Spinal cord (tissue), 10 donors: ENCODE results near the gene NEGR1. TPM values are rescaled to one million over a fixed set of nuclear protein-coding genes. Genes with fewer than 3 reads are reported as not detected.

Experiments used
- DNase-seq, 6 donors: peaks; one replicate each; pipeline versions ENCODE4 v3.0.0 to v3.0.0-alpha.2; 2013 to 2015; ENCODE audit warnings: low spot score in 6 of 6, low read depth in 4 of 6
- H3K27ac ChIP-seq: one replicate; pipeline ENCODE4 v1.5.1; 2013; ENCODE audit warnings: low read depth, low read length, control low read depth
- H3K27me3 ChIP-seq: one replicate; pipeline ENCODE4 v1.6.1; 2013; ENCODE audit warnings: low read length; ENCODE audit not compliant: control insufficient read depth, insufficient read depth
- H3K36me3 ChIP-seq: one replicate; pipeline ENCODE4 v1.6.1; 2013; ENCODE audit warnings: low read length; ENCODE audit not compliant: control insufficient read depth, insufficient read depth
- H3K4me1 ChIP-seq: one replicate; pipeline ENCODE4 v1.6.1; 2013; ENCODE audit warnings: low read length; ENCODE audit not compliant: control insufficient read depth, insufficient read depth
- H3K4me3 ChIP-seq: one replicate; pipeline ENCODE4 v1.5.1; 2013; ENCODE audit warnings: low read depth, low read length, control low read depth
- H3K9me3 ChIP-seq: one replicate; pipeline ENCODE4 v1.6.1; 2013; ENCODE audit warnings: low read length; ENCODE audit not compliant: control insufficient read depth, insufficient read depth
- WGBS: methylation state at CpG from one replicate; pipeline ENCODE4 v1.1.5; 2013; ENCODE audit warnings: missing lambda C conversion rate; ENCODE audit not compliant: insufficient coverage; 5-methylcytosine and 5-hydroxymethylcytosine counted together
- polyA plus RNA-seq, 2 donors: library from polyadenylated mRNA; unstranded; fragments of 120-200 nt; gene quantifications; one replicate each; pipeline ENCODE4 v1.2.1, GENCODE V29; 2013; ENCODE audit not compliant: insufficient read length in 2 of 2
- total RNA-seq, 2 donors: library from RNA; depleted of rRNA in 1 of 2; stranded (reverse); fragments of 120-200 nt in 1 of 2; fragments of >200 nt in 1 of 2; gene quantifications; one replicate each; pipeline versions ENCODE4 v1.2.3 to v1.2.4, GENCODE V29; 2013 to 2014
- donor health status: healthy.

The NEGR1 gene
- total and polyA plus RNA-seq, 4 donors: 21.4 to 88.6 (median 72.8) TPM

- no peaks in the 10 kb centered on the region for H3K4me1 ChIP-seq
- no peak for DNase-seq
- H3K4me3 ChIP-seq: no peak overlapping the region
- H3K27me3 ChIP-seq: no peaks in the 10 kb centered on the region
- no peaks in the 10 kb centered on the region for H3K36me3 ChIP-seq
- no CpG with 5 or more reads among the region's 3 CpGs for WGBS
- no peak overlapping the region for H3K27ac ChIP-seq
- H3K9me3 ChIP-seq: no peaks in the 10 kb centered on the region
Measured at GRCh38 chr1:71488555-71489252, 793.6 kb downstream of the NEGR1 start.

- Histone ChIP-seq H3K36me3 (no peaks in the 10 kb centered on the region), H3K4me3 (no peak overlapping the region), H3K9me3 (no peaks in the 10 kb centered on the region), H3K27ac (no peak overlapping the region), H3K4me1 (no peaks in the 10 kb centered on the region), H3K27me3 (no peaks in the 10 kb centered on the region)
- no CpG with 5 or more reads among the region's 2 CpGs for WGBS
- DNase-seq: no peak
Measured at GRCh38 chr1:71473331-71473730, 809.0 kb downstream of the NEGR1 start.

GRCh38 chr1:71465093-71465492, 817.2 kb downstream of the NEGR1 start:
- Histone ChIP-seq H3K27me3 (no peaks in the 10 kb centered on the region), H3K4me3 (no peak overlapping the region), H3K9me3 (no peaks in the 10 kb centered on the region), H3K27ac (no peak overlapping the region), H3K36me3 (no peaks in the 10 kb centered on the region), H3K4me1 (no peaks in the 10 kb centered on the region)
- no peak for DNase-seq
- 100% methylated on average over 1 of the region's 2 CpGs for WGBS

- no CpG with 5 or more reads among the region's 1 CpG for WGBS
- H3K27ac ChIP-seq: no peak overlapping the region
- no peaks in the 10 kb centered on the region for H3K9me3 ChIP-seq
- H3K27me3 ChIP-seq: no peaks in the 10 kb centered on the region
- H3K4me1 ChIP-seq: no peaks in the 10 kb centered on the region
- no peak for DNase-seq
- H3K4me3 ChIP-seq: no peak overlapping the region
- H3K36me3 ChIP-seq: no peaks in the 10 kb centered on the region
Measured at GRCh38 chr1:71464016-71464415, 818.3 kb downstream of the NEGR1 start.

GRCh38 chr1:71463144-71463543, 819.2 kb downstream of the NEGR1 start:
- Histone ChIP-seq H3K4me3 (no peak overlapping the region), H3K9me3 (no peaks in the 10 kb centered on the region), H3K27ac (no peak overlapping the region), H3K27me3 (no peaks in the 10 kb centered on the region), H3K36me3 (no peaks in the 10 kb centered on the region), H3K4me1 (no peaks in the 10 kb centered on the region)
- 64% methylated on average over 1 of the region's 5 CpGs for WGBS
- DNase-seq: no peak

GRCh38 chr1:71462247-71462646, 820.1 kb downstream of the NEGR1 start:
- H3K4me3 ChIP-seq: no peak overlapping the region
- no peaks in the 10 kb centered on the region for H3K9me3 ChIP-seq
- no peaks in the 10 kb centered on the region for H3K27me3 ChIP-seq

GRCh38 chr1:71461416-71461815, 820.9 kb downstream of the NEGR1 start:
- Histone ChIP-seq H3K36me3 (no peaks in the 10 kb centered on the region), H3K27ac (no peak overlapping the region), H3K9me3 (no peaks in the 10 kb centered on the region), H3K4me1 (no peaks in the 10 kb centered on the region), H3K4me3 (no peak overlapping the region), H3K27me3 (no peaks in the 10 kb centered on the region)
- WGBS: 78% methylated on average over 1 of the region's 2 CpGs
- DNase-seq: no peak

More at GRCh38 chr1:71462247-71462646, 820.1 kb downstream of the NEGR1 start:
- no peaks in the 10 kb centered on the region for H3K36me3 ChIP-seq
- no peaks in the 10 kb centered on the region for H3K4me1 ChIP-seq
- no peak for DNase-seq
- no peak overlapping the region for H3K27ac ChIP-seq

- Histone ChIP-seq H3K9me3 (no peaks in the 10 kb centered on the region), H3K27me3 (no peaks in the 10 kb centered on the region), H3K36me3 (no peaks in the 10 kb centered on the region), H3K4me3 (no peak overlapping the region), H3K4me1 (no peaks in the 10 kb centered on the region), H3K27ac (no peak overlapping the region)
- 96% methylated on average over 5 of the region's 8 CpGs for WGBS
- DNase-seq: no peak
Measured at GRCh38 chr1:71448444-71448843, 833.9 kb downstream of the NEGR1 start.

- no peak for DNase-seq
- no peak overlapping the region for H3K4me3 ChIP-seq
- no peaks in the 10 kb centered on the region for H3K4me1 ChIP-seq
- 100% methylated on average over 1 of the region's 2 CpGs for WGBS
- no peaks in the 10 kb centered on the region for H3K27me3 ChIP-seq
- no peaks in the 10 kb centered on the region for H3K9me3 ChIP-seq
- no peak overlapping the region for H3K27ac ChIP-seq
- no peaks in the 10 kb centered on the region for H3K36me3 ChIP-seq
Measured at GRCh38 chr1:71438626-71439025, 843.7 kb downstream of the NEGR1 start.

- no peak overlapping the region for H3K27ac ChIP-seq
Measured at GRCh38 chr1:71435951-71436350, 846.4 kb downstream of the NEGR1 start.

More at GRCh38 chr1:71435951-71436350, 846.4 kb downstream of the NEGR1 start:
- no peak overlapping the region for H3K4me3 ChIP-seq
- no peaks in the 10 kb centered on the region for H3K9me3 ChIP-seq
- no peaks in the 10 kb centered on the region for H3K4me1 ChIP-seq
- no peak for DNase-seq
- no peaks in the 10 kb centered on the region for H3K27me3 ChIP-seq
- H3K36me3 ChIP-seq: no peaks in the 10 kb centered on the region
